Vagina (tissue), 2 donors: ENCODE data around the gene LINGO1. TPM values are rescaled to one million over a fixed set of nuclear protein-coding genes. Genes with fewer than 3 reads are reported as not detected.

Experiments used
- DNase-seq, 2 donors: peaks; one replicate each; pipeline ENCODE4 v3.0.0-alpha.2; 2017; ENCODE audit errors: extremely low spot score in 2 of 2
- H3K27ac ChIP-seq: fragments of 200-600 bp; sonication (generic); one replicate; pipeline ENCODE4 v1.5.1; 2019
- H3K27me3 ChIP-seq: fragments of 200-600 bp; sonication (generic); one replicate; pipeline ENCODE4 v1.5.1; 2019
- H3K36me3 ChIP-seq, 2 donors: fragments of 200-600 bp; sonication (generic); one replicate each; pipeline ENCODE4 v1.5.1; 2017 to 2019
- H3K4me1 ChIP-seq: fragments of 200-600 bp; sonication (generic); one replicate; pipeline ENCODE4 v1.5.1; 2019
- H3K4me3 ChIP-seq, 2 donors: fragments of 200-600 bp; sonication (generic); 1 replicate in 1 of 2; 2 replicates in 1 of 2; pipeline ENCODE4 v1.5.1; 2016 to 2019
- H3K9me3 ChIP-seq: fragments of 200-600 bp; sonication (generic); one replicate; pipeline ENCODE4 v1.5.1; 2019
- CTCF ChIP-seq, 3 experiments: fragments of 450-650 bp in 2 of 3; fragments of 200-600 bp in 1 of 3; sonication (generic) in 1 of 3; IDR thresholded peaks; one replicate each; pipeline ENCODE4 v1.5.1; 2017 to 2019; ENCODE audit warnings: antibody characterized with exemption in 3 of 3, mild to moderate bottlenecking in 2 of 3, moderate library complexity in 2 of 3
- POLR2A ChIP-seq, 2 donors: fragments of 450-650 bp; IDR thresholded peaks; one replicate each; pipeline ENCODE4 v1.6.1; 2017; ENCODE audit warnings: antibody characterized with exemption in 2 of 2, mild to moderate bottlenecking in 2 of 2, moderate library complexity in 2 of 2
- POLR2AphosphoS5 ChIP-seq, 2 donors: sonication (generic); formaldehyde crosslinking; IDR thresholded peaks; one replicate each; pipeline ENCODE4 v1.9.0; 2017; ENCODE audit warnings: antibody characterized with exemption in 2 of 2, mild to moderate bottlenecking in 2 of 2, low read depth in 1 of 2; ENCODE audit not compliant: insufficient read depth in 1 of 2
- intact Hi-C: fragments of 100-400 bp; cut with DNase I; formaldehyde crosslinking; loops from one replicate; pipeline ENCODE4 v1.15.1; 2023
- total RNA-seq: library from RNA; depleted of rRNA; stranded (reverse); fragments of >200 nt; gene quantifications from one replicate; pipeline ENCODE4 v1.2.3, GENCODE V29; 2016

LINGO1 gene
- total RNA-seq, 1 donor from 2014 or later: 4.7 TPM

- H3K27me3 ChIP-seq: peaks cover 5% of the 10 kb centered on the region
- H3K4me3 ChIP-seq: no peak overlapping the region
- H3K36me3 ChIP-seq: no peaks in the 10 kb centered on the region
- no peak for TF ChIP-seq CTCF (IDR thresholded peaks at IDR 0.05)
- TF ChIP-seq POLR2AphosphoS5 (IDR thresholded peaks at IDR 0.05; ENCODE audit: insufficient read depth in 1 of 2, low read depth in 1 of 2): no peak
- no peak for TF ChIP-seq POLR2A (IDR thresholded peaks at IDR 0.05)
- DNase-seq: no peak
- intact Hi-C loops: no loop called here
- H3K27ac ChIP-seq: no peak overlapping the region
- H3K9me3 ChIP-seq: no peaks in the 10 kb centered on the region
- H3K4me1 ChIP-seq: peaks cover 16% of the 10 kb centered on the region
Observed at GRCh38 chr15:77637851-77638692, 5.4 kb upstream of the LINGO1 start.

GRCh38 chr15:77636209-77636608 lies 3.5 kb upstream of the LINGO1 start:
- Histone ChIP-seq H3K9me3 (no peaks in the 10 kb centered on the region), H3K4me3 (no peak overlapping the region), H3K4me1 (peaks cover 29% of the 10 kb centered on the region), H3K27ac (no peak overlapping the region), H3K36me3 (no peaks in the 10 kb centered on the region), H3K27me3 (peaks cover 5% of the 10 kb centered on the region)
- DNase-seq: no peak
- TF ChIP-seq CTCF (IDR thresholded peaks at IDR 0.05) (no peak), POLR2A (IDR thresholded peaks at IDR 0.05) (no peak), POLR2AphosphoS5 (IDR thresholded peaks at IDR 0.05; ENCODE audit: insufficient read depth in 1 of 2, low read depth in 1 of 2) (no peak)
- intact Hi-C loops: no loop called here

- intact Hi-C loops: no loop called here
- H3K9me3 ChIP-seq: no peaks in the 10 kb centered on the region
- H3K36me3 ChIP-seq: no peaks in the 10 kb centered on the region
- no peak for DNase-seq
- H3K4me1 ChIP-seq: peaks cover 33% of the 10 kb centered on the region
- TF ChIP-seq POLR2AphosphoS5 (IDR thresholded peaks at IDR 0.05; ENCODE audit: insufficient read depth in 1 of 2, low read depth in 1 of 2) (no peak), CTCF (IDR thresholded peaks at IDR 0.05) (no peak), POLR2A (IDR thresholded peaks at IDR 0.05) (no peak)
- H3K27ac ChIP-seq: no peak overlapping the region
- peaks cover 5% of the 10 kb centered on the region for H3K27me3 ChIP-seq
- H3K4me3 ChIP-seq: no peak overlapping the region
Observed at GRCh38 chr15:77634266-77634962, 1.7 kb upstream of the LINGO1 start.

- intact Hi-C loops: no loop called here
Observed at GRCh38 chr15:77633913-77634265, 1.2 kb upstream of the LINGO1 start.

More at GRCh38 chr15:77633913-77634265, 1.2 kb upstream of the LINGO1 start:
- H3K4me3 ChIP-seq: peak overlapping the region in 1 of 2 donors; percentile 77
- H3K36me3 ChIP-seq: no peaks in the 10 kb centered on the region
- H3K27ac ChIP-seq: no peak overlapping the region
- no peak for DNase-seq
- H3K4me1 ChIP-seq: peaks cover 33% of the 10 kb centered on the region
- H3K27me3 ChIP-seq: peaks cover 5% of the 10 kb centered on the region
- H3K9me3 ChIP-seq: no peaks in the 10 kb centered on the region
- TF ChIP-seq POLR2AphosphoS5 (IDR thresholded peaks at IDR 0.05; ENCODE audit: insufficient read depth in 1 of 2, low read depth in 1 of 2) (no peak), POLR2A (IDR thresholded peaks at IDR 0.05) (no peak), CTCF (IDR thresholded peaks at IDR 0.05) (no peak)
